Parathyroid adenoma (tissue), 2 donors: ENCODE measurements around the gene GFPT2.
A peak's percentile ranks its signal among the peaks of the same experiment; 100 is the strongest.

Experiments
- H2AFZ ChIP-seq: fragments of 300-600 bp; sonication (generic); one replicate; pipeline ENCODE4 v1.7.0; 2017; ENCODE audit warnings: antibody characterized with exemption, mild to moderate bottlenecking
- H3K27ac ChIP-seq: fragments of 300-600 bp; sonication (generic); one replicate; pipeline ENCODE4 v1.7.0; 2017
- H3K27me3 ChIP-seq: fragments of 300-600 bp; sonication (generic); one replicate; pipeline ENCODE4 v1.7.0; 2017; ENCODE audit warnings: low read length; ENCODE audit not compliant: control insufficient read depth, insufficient read depth
- H3K36me3 ChIP-seq: fragments of 300-600 bp; sonication (generic); one replicate; pipeline ENCODE4 v1.7.0; 2017; ENCODE audit warnings: low read length; ENCODE audit not compliant: control insufficient read depth, insufficient read depth
- H3K4me1 ChIP-seq: fragments of 300-600 bp; sonication (generic); one replicate; pipeline ENCODE4 v1.7.0; 2017; ENCODE audit warnings: control low read depth
- H3K4me2 ChIP-seq: fragments of 300-600 bp; sonication (generic); one replicate; pipeline ENCODE4 v1.7.0; 2017; ENCODE audit warnings: low read length
- H3K4me3 ChIP-seq: fragments of 300-600 bp; sonication (generic); one replicate; pipeline ENCODE4 v1.7.0; 2017; ENCODE audit warnings: low read depth, low read length
- H3K79me2 ChIP-seq: fragments of 300-600 bp; sonication (generic); one replicate; pipeline ENCODE4 v1.7.0; 2017; ENCODE audit warnings: control low read depth
- H3K9ac ChIP-seq: fragments of 300-600 bp; sonication (generic); one replicate; pipeline ENCODE4 v1.7.0; 2017; ENCODE audit warnings: mild to moderate bottlenecking
- H3K9me3 ChIP-seq: fragments of 300-600 bp; sonication (generic); one replicate; pipeline ENCODE4 v1.7.0; 2017; ENCODE audit warnings: low read length; ENCODE audit not compliant: control insufficient read depth
- TF ChIP-seq, protein P1 (sequence below): fragments of 300-600 bp; sonication (generic); IDR thresholded peaks from one replicate; pipeline ENCODE4 v1.7.0; 2017; ENCODE audit warnings: antibody characterized with exemption, mild to moderate bottlenecking
- donor health status: primary hyperparathyroidism.

Gene GFPT2

DNA sequence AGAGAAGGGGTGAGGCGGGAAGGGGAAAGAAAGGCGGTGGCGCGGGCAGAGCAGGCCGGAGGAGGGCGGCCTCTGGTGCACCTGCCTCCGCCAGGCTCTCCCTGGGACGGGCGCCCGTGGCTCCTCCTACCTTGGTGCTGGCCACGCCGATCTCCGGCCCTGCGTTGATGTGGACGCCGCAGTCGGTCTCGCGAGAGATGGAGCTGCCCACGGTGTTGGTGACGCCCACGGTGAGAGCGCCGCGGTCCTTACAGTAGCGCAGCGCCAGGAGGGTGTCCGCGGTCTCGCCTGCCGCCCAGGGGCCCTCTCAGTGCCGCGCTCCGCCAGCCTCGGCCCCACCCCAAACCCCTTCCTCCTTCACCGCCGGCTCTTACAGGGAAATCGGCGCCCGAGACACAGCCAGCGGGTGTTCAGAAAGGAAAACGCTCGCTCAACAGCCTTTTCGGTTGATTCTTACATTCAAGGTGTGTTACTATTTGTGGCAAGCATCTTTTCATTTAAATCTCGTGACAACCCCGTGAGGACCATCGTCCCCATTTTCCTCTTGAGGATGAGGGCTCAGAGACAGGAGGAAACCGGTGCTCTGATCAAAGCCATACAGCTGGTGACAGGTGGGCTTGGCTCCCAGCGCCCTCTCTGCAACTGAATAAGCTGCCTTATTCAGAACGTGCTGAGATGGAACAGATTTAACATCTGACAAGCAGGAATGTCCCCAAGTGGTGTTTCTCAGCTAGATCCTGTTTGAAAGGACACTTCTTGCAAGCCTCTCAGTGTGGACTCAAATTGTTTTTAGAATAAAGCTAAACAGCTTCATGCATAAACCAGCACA, 39.2 kb downstream of the GFPT2 start:
- TF ChIP-seq, protein P1, sequence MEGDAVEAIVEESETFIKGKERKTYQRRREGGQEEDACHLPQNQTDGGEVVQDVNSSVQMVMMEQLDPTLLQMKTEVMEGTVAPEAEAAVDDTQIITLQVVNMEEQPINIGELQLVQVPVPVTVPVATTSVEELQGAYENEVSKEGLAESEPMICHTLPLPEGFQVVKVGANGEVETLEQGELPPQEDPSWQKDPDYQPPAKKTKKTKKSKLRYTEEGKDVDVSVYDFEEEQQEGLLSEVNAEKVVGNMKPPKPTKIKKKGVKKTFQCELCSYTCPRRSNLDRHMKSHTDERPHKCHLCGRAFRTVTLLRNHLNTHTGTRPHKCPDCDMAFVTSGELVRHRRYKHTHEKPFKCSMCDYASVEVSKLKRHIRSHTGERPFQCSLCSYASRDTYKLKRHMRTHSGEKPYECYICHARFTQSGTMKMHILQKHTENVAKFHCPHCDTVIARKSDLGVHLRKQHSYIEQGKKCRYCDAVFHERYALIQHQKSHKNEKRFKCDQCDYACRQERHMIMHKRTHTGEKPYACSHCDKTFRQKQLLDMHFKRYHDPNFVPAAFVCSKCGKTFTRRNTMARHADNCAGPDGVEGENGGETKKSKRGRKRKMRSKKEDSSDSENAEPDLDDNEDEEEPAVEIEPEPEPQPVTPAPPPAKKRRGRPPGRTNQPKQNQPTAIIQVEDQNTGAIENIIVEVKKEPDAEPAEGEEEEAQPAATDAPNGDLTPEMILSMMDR: no peak
- H3K9ac ChIP-seq: no peak overlapping the region
- H3K27me3 ChIP-seq: no peaks in the 10 kb centered on the region
- H3K27ac ChIP-seq: no peak overlapping the region
- H3K4me3 ChIP-seq: peak overlapping the region; percentile 41
- H3K9me3 ChIP-seq: no peaks in the 10 kb centered on the region
- peak overlapping the region; percentile 67 for H3K4me2 ChIP-seq
- H2AFZ ChIP-seq: no peak overlapping the region
- H3K79me2 ChIP-seq: no peaks in the 10 kb centered on the region
- no peaks in the 10 kb centered on the region for H3K36me3 ChIP-seq
- no peaks in the 10 kb centered on the region for H3K4me1 ChIP-seq

GRCh38 chr5:180311216-180311615, 41.9 kb downstream of the GFPT2 start:
- H3K4me2 ChIP-seq: no peak overlapping the region
- no peak overlapping the region for H3K9ac ChIP-seq
- H2AFZ ChIP-seq: no peak overlapping the region
- H3K4me3 ChIP-seq: no peak overlapping the region
- H3K36me3 ChIP-seq: no peaks in the 10 kb centered on the region
- no peaks in the 10 kb centered on the region for H3K27me3 ChIP-seq
- no peaks in the 10 kb centered on the region for H3K79me2 ChIP-seq
- H3K9me3 ChIP-seq: no peaks in the 10 kb centered on the region
- H3K4me1 ChIP-seq: no peaks in the 10 kb centered on the region
- no peak overlapping the region for H3K27ac ChIP-seq
- TF ChIP-seq, protein P1: no peak

- H2AFZ ChIP-seq: no peak overlapping the region
- no peaks in the 10 kb centered on the region for H3K27me3 ChIP-seq
- no peaks in the 10 kb centered on the region for H3K4me1 ChIP-seq
- H3K9ac ChIP-seq: no peak overlapping the region
- no peaks in the 10 kb centered on the region for H3K9me3 ChIP-seq
- no peak overlapping the region for H3K27ac ChIP-seq
- no peaks in the 10 kb centered on the region for H3K79me2 ChIP-seq
- no peaks in the 10 kb centered on the region for H3K36me3 ChIP-seq
- no peak overlapping the region for H3K4me3 ChIP-seq
- TF ChIP-seq, protein P1: no peak
- no peak overlapping the region for H3K4me2 ChIP-seq
Observed at GRCh38 chr5:180306796-180307195, 46.3 kb downstream of the GFPT2 start.

GRCh38 chr5:180305481-180305880, 47.7 kb downstream of the GFPT2 start:
- Histone ChIP-seq H3K36me3 (no peaks in the 10 kb centered on the region), H3K27me3 (no peaks in the 10 kb centered on the region), H3K79me2 (no peaks in the 10 kb centered on the region), H3K27ac (no peak overlapping the region), H3K4me1 (no peaks in the 10 kb centered on the region), H3K4me3 (no peak overlapping the region), H3K9ac (no peak overlapping the region), H2AFZ (no peak overlapping the region), H3K4me2 (no peak overlapping the region), H3K9me3 (no peaks in the 10 kb centered on the region)
- TF ChIP-seq, protein P1: no peak
